ENCODE data around the gene NET1. TPM values are rescaled to one million over a fixed set of nuclear protein-coding genes. Genes with fewer than 3 reads are reported as not detected.
"Not testable (repeated sequence)": the region's sequence is repeated elsewhere in the genome, so short reads cannot be mapped to it uniquely, and the experiment has no call there.

The NET1 gene
- total RNA-seq, 1 donor from 2014 or later = 86.2 TPM

- DNase-seq (ENCODE audit: low spot score) (no peak), ATAC-seq (no peak)
- intact Hi-C loops (cut with DNase I) = no loop called here
These were observed 45.4 kb downstream of the NET1 start for GRCh38 chr10:5457741-5458140.

GRCh38 chr10:5458425-5458824 lies 46.1 kb downstream of the NET1 start:
- intact Hi-C loops (cut with DNase I) = no loop called here
- DNase-seq (ENCODE audit: low spot score) (no peak), ATAC-seq (no peak)

- ATAC-seq (no peak), DNase-seq (ENCODE audit: low spot score) (no peak)
- intact Hi-C loops (cut with DNase I) = no loop called here
These were observed 46.8 kb downstream of the NET1 start for GRCh38 chr10:5458949-5459747.

- ATAC-seq (peak; percentile 6), DNase-seq (ENCODE audit: low spot score) (no peak)
- intact Hi-C loops (cut with DNase I) = no loop called here
These were observed 48.3 kb downstream of the NET1 start for GRCh38 chr10:5460468-5461202.

GRCh38 chr10:5461203-5461588 lies 48.8 kb downstream of the NET1 start:
- DNase-seq (ENCODE audit: low spot score) = no peak
- intact Hi-C loops (cut with DNase I) = no loop called here
- ATAC-seq = peak; percentile 84

- DNase-seq (ENCODE audit: low spot score) = no peak
- peak; percentile 27 for ATAC-seq
- intact Hi-C loops (cut with DNase I) = no loop called here
These were observed 49.8 kb downstream of the NET1 start for GRCh38 chr10:5461914-5462840.

- intact Hi-C loops (cut with DNase I) = no loop called here
- ATAC-seq = no peak
- DNase-seq (ENCODE audit: low spot score) = no peak
These were observed 50.5 kb downstream of the NET1 start for GRCh38 chr10:5462841-5463293.

- DNase-seq (ENCODE audit: low spot score) = no peak
- ATAC-seq = no peak
- intact Hi-C loops (cut with DNase I) = no loop called here
These were observed 52.2 kb downstream of the NET1 start for GRCh38 chr10:5464546-5464945.

GRCh38 chr10:5465976-5466450 lies 53.7 kb downstream of the NET1 start:
- intact Hi-C loops (cut with DNase I) = no loop called here
- ATAC-seq = no peak
- DNase-seq (ENCODE audit: low spot score) = no peak

- DNase-seq (ENCODE audit: low spot score) (no peak), ATAC-seq (peak; percentile 74)
- intact Hi-C loops (cut with DNase I) = no loop called here
These were observed 54.3 kb downstream of the NET1 start for GRCh38 chr10:5466451-5467206.

GRCh38 chr10:5467207-5467535 lies 54.8 kb downstream of the NET1 start:
- DNase-seq (ENCODE audit: low spot score) (no peak), ATAC-seq (no peak)
- intact Hi-C loops (cut with DNase I) = no loop called here

GRCh38 chr10:5467634-5468255 lies 55.4 kb downstream of the NET1 start:
- intact Hi-C loops (cut with DNase I) = no loop called here
- no peak for DNase-seq (ENCODE audit: low spot score)
- ATAC-seq = no peak

GRCh38 chr10:5468262-5469106 lies 56.1 kb downstream of the NET1 start:
- peak; percentile 65 for ATAC-seq
- intact Hi-C loops (cut with DNase I) = no loop called here
- peak; percentile 45 for DNase-seq (ENCODE audit: low spot score)

GRCh38 chr10:5469353-5470061 lies 57.1 kb downstream of the NET1 start:
- peak; percentile 28 for DNase-seq (ENCODE audit: low spot score)
- no peak for ATAC-seq
- intact Hi-C loops (cut with DNase I) = no loop called here

- DNase-seq (ENCODE audit: low spot score) (peak; percentile 50), ATAC-seq (no peak)
- intact Hi-C loops (cut with DNase I) = no loop called here
These were observed 57.9 kb downstream of the NET1 start for GRCh38 chr10:5470062-5470751.

- intact Hi-C loops (cut with DNase I); ATAC-seq; DNase-seq (ENCODE audit: low spot score): not testable (repeated sequence)
These were observed 62.3 kb downstream of the NET1 start for GRCh38 chr10:5474642-5475041.

Data from sciatic nerve (tissue), 2 donors.